NT2/D1 (cell line): Measurements from ENCODE around the gene ANKRD45.

Source experiments
- YY1 ChIP-seq: IDR thresholded peaks from 2 replicates; pipeline ENCODE4 v1.6.1; 2011; ENCODE audit not compliant: insufficient read length, insufficient read depth
- ZNF274 ChIP-seq: IDR thresholded peaks from 2 replicates; pipeline ENCODE4 v1.6.1; 2011; ENCODE audit warnings: mild to moderate bottlenecking, low read depth, low read length

GRCh38 chr1:173560285-173560880 is 109.3 kb downstream of the ANKRD45 start:
- TF ChIP-seq ZNF274 (no peak), YY1 (no peak)
